HG03432 (cell line): Measurements from ENCODE around the gene CISD2.
"Not testable (repeated sequence)": the region's sequence is repeated elsewhere in the genome, so short reads cannot be mapped to it uniquely, and the experiment has no call there.

ENCODE experiments used
- ATAC-seq: cut with Tn5 transposase; IDR thresholded peaks from one replicate; pipeline ENCODE4 v1.9.1; 2021; ENCODE audit warnings: mild to moderate bottlenecking, moderate library complexity; ENCODE audit not compliant: unreplicated experiment

Gene CISD2

GRCh38 chr4:102849579-102850104 is 19.1 kb upstream of the CISD2 start:
- no peak for ATAC-seq

GRCh38 chr4:102850370-102850769 is 18.4 kb upstream of the CISD2 start:
- ATAC-seq: no peak

- no peak for ATAC-seq
Measured at GRCh38 chr4:102858828-102859464, 9.8 kb upstream of the CISD2 start.

GRCh38 chr4:102860611-102861324 is 8.0 kb upstream of the CISD2 start:
- no peak for ATAC-seq

GRCh38 chr4:102862016-102862415 is 6.8 kb upstream of the CISD2 start:
- ATAC-seq: no peak

- no peak for ATAC-seq
Measured at GRCh38 chr4:102862747-102863146, 6.0 kb upstream of the CISD2 start.

- ATAC-seq: not testable (repeated sequence)
Measured at GRCh38 chr4:102865327-102865726, 3.5 kb upstream of the CISD2 start.

- ATAC-seq: no peak
Measured at GRCh38 chr4:102867278-102868152, 1.3 kb upstream of the CISD2 start.

- no peak for ATAC-seq
Measured at GRCh38 chr4:102868153-102868780, 525 bp upstream of the CISD2 start.

- ATAC-seq: no peak
Measured at GRCh38 chr4:102869569-102870197, 891 bp downstream of the CISD2 start.

- ATAC-seq: no peak
Measured at GRCh38 chr4:102871772-102872171, 3.0 kb downstream of the CISD2 start.

GRCh38 chr4:102877477-102878106 is 8.8 kb downstream of the CISD2 start:
- ATAC-seq: not testable (repeated sequence)

- ATAC-seq: not testable (repeated sequence)
Measured at GRCh38 chr4:102878349-102878748, 9.6 kb downstream of the CISD2 start.

- no peak for ATAC-seq
Measured at GRCh38 chr4:102878901-102879300, 10.1 kb downstream of the CISD2 start.

GRCh38 chr4:102881343-102881742 is 12.6 kb downstream of the CISD2 start:
- no peak for ATAC-seq

GRCh38 chr4:102883278-102883677 is 14.5 kb downstream of the CISD2 start:
- ATAC-seq: no peak

GRCh38 chr4:102888570-102888969 is 19.8 kb downstream of the CISD2 start:
- ATAC-seq: not testable (repeated sequence)

GRCh38 chr4:102889866-102890265 is 21.1 kb downstream of the CISD2 start:
- ATAC-seq: not testable (repeated sequence)

- not testable (repeated sequence) for ATAC-seq
Measured at GRCh38 chr4:102896547-102896946, 27.8 kb downstream of the CISD2 start.

- not testable (repeated sequence) for ATAC-seq
Measured at GRCh38 chr4:102897610-102898009, 28.8 kb downstream of the CISD2 start.
